Left ventricle myocardium superior (tissue), 1 donor: ENCODE data around the gene ACAP1. TPM values are rescaled to one million over a fixed set of nuclear protein-coding genes. Genes with fewer than 3 reads are reported as not detected.

Experiments used
- ATAC-seq: fragments of 200-7000 bp; cut with Tn5 transposase; one replicate; pipeline ENCODE4 v1.9.1; 2020; ENCODE audit warnings: mild to moderate bottlenecking, moderate library complexity
- DNase-seq: peaks from one replicate; pipeline ENCODE4 v3.0.0-alpha.2; 2020
- intact Hi-C: fragments of 100-400 bp; cut with micrococcal nuclease; formaldehyde crosslinking; loops from one replicate; pipeline ENCODE4 v1.11.0; 2022
- long read RNA-seq: library from polyadenylated mRNA; unstranded; transcript quantifications from one replicate; pipeline ENCODE4 v2.0.0, GENCODE V29; 2021
- total RNA-seq: library from RNA; stranded (reverse); fragmentation: NEBNext Ultra II Directional; extraction: Animal tissue kit (Norgen Biotek cat#: 25700); gene quantifications from one replicate; pipeline ENCODE4 v1.2.1, GENCODE V29; 2021
- donor health status: DM: no; HTN: yes; CAD: no; lungs with severe emphysema.

The ACAP1 gene, protein sequence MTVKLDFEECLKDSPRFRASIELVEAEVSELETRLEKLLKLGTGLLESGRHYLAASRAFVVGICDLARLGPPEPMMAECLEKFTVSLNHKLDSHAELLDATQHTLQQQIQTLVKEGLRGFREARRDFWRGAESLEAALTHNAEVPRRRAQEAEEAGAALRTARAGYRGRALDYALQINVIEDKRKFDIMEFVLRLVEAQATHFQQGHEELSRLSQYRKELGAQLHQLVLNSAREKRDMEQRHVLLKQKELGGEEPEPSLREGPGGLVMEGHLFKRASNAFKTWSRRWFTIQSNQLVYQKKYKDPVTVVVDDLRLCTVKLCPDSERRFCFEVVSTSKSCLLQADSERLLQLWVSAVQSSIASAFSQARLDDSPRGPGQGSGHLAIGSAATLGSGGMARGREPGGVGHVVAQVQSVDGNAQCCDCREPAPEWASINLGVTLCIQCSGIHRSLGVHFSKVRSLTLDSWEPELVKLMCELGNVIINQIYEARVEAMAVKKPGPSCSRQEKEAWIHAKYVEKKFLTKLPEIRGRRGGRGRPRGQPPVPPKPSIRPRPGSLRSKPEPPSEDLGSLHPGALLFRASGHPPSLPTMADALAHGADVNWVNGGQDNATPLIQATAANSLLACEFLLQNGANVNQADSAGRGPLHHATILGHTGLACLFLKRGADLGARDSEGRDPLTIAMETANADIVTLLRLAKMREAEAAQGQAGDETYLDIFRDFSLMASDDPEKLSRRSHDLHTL
- total RNA-seq = 17.3 TPM
- long read RNA-seq, partial matches to known transcripts = 2 of 6 reads
- long read RNA-seq, other reads (novel, unspliced or antisense) = 4 of 6 reads

DNA sequence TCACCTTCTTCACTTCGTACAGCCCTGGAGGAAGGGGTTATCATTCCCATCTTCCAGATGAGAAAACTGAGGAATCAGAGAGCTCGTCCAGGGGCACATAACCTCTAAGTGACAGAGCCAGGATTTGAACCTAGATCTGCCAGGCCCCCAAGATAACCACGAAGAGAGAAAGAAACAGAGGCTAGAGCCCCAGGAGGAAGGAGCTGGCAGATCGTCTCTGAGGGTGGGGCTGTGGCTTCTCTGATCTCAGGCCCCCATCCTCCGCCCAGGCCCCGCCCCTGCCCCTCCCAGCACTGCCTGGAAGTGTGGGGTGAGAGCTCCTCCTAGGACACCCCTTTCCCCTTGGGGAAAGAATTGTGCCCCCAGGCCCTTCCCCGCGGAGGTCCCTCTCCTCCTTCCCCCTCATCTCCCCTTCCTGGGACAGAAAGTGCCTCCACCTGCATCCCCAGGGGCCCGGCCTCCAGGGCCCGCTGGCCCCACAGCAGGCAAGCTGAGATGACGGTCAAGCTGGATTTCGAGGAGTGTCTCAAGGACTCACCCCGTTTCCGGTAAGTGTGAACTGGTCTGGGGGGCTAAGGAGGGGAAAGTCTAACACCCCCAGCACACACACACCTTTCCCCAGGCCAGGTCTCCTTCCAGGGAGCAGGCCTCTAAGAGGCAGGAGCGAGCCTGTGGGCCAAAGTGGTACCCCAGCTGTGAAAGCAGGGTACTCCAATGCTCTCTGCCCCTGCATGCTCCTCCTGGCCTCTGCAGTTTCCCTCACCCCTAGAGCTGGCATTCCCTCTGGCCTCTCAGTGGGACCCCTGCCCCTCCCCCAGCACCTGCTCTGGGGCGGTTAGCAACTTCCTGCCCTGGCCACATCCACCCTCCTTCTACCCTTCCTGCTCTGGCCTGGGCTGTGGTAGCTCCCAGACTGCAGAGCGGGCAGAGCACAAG lies at the start of gene ACAP1:
TSS of gene ACAP1 (plus strand) at position 290 of the 936 bp plus-strand sequence. CDS start at position 496, 206 bp downstream.
- ATAC-seq (peak; percentile 58), DNase-seq (peak; percentile 58)
- intact Hi-C loops = no loop called here

DNA sequence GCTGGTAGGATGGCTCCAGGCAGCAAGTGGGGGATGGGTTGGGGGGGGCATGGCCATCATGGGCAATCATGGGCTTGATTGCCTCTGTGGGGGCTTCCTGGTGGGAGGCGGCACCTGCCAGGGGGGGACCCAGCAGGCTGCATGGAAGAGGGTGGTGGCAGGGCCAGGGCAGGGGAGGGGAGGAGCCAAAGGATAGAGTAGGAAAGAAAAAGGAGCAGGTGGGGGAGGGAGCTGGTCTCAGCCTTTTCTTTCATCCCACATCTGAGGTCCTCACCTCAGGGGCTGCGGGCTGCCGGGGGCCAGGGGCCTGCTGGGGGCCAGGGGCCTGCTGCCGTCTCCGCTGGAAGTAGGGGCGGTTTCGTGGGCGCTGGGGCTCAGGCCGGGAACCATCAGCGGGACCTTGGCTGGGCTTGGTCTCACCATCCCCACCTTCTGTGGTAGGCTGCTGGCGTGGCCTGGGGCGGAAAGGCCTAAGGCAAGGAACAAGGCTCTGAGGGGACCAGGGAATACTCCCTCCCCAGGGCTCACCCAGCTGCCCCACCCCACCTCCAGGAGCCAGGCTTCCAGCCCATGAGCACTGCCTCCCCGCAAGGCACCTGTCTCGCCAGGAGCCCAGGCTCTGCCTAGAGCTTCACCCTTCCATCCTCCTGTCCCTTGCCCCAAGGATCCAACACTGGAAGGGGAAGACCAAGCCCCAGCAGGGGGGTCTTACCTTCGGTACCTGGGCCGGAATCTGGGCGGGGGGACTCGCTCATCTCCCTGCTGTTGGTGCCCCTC lies 46.9 kb upstream of the ACAP1 start:
- intact Hi-C loops = no loop called here
- ATAC-seq (peak; percentile 33), DNase-seq (peak; percentile 37)

DNA sequence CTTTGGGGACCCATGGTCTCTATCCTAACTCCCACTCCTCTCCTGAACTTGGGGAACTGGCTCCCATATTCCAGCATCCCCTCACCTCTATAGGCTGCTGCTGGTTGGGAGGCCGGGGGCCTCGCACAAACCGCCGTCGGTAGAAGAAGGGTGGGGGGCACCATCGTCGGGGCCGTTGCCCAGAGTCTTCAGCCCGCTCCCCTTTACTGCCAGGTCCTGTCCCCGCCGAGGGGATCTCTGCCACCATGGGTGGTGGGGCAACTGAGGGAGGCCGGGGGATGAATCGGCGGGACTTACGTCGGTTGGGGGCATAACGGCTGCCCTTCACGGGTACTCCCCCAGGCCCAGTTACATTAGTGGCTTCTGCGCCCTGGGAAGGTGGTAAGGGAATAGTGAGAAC lies 46.2 kb upstream of the ACAP1 start:
- DNase-seq = peak; percentile 26
- intact Hi-C loops = no loop called here
- ATAC-seq = no peak

DNA sequence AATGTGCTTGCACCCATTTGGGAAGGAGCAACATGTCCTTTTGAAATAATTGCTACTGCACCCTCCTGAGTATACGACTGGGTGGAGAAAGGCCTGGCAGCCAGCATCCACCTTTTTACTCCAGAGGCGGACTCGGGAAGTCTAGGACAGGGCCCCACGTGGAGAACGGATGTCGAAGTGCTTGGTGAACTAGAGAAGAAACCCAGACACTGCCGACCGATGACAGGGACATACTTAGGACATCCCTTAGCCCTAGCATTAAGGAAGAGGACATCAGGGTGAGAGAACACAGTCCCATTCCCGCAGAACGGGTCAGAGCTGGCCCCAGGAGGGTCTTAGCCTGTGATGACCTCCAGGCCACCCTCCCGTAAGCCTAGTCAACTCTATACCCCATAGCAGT lies 45.6 kb upstream of the ACAP1 start:
- ATAC-seq (no peak), DNase-seq (no peak)
- intact Hi-C loops = no loop called here

DNA sequence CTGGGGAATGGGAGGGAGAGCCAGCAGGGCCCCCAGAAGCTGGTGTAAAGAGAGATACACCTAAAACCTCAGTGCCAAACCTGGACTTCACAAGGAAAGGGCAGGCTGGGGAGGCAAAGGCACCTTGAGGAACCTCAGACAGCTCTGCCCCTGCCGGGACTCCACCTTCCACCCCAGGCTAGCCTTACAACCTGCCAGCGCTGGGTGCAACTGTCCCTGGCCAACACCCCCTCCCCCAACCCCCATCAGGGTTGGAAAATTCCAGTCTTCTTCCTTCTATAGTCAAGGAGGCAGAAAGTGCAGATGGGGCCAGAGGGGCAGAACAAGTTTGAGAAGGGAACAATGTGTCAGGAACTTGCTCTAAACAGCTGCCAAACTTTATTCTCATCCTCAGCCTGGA lies 44.1 kb upstream of the ACAP1 start:
- no peak for ATAC-seq
- intact Hi-C loops = no loop called here
- DNase-seq = no peak

DNA sequence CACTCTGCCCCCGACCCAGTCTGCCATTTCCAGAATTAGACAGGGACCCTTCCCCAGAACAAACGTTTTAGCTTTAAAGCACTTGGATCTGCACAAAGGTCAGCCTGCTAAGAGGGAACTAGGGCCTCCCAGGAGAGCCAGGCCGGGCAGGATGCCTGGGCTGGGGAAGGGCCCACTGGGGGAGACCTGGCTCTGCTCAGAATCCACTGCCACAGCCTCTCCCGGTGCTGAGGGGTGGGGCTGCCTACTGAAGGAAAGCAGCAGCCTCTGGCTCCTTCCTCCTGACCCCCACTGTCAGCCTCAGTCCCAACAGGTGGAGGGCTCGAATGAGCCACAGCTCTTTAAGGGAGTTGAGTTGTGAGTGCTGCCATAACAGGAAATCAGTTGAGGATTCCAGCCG lies 43.6 kb upstream of the ACAP1 start:
- ATAC-seq = no peak
- intact Hi-C loops = no loop called here

DNA sequence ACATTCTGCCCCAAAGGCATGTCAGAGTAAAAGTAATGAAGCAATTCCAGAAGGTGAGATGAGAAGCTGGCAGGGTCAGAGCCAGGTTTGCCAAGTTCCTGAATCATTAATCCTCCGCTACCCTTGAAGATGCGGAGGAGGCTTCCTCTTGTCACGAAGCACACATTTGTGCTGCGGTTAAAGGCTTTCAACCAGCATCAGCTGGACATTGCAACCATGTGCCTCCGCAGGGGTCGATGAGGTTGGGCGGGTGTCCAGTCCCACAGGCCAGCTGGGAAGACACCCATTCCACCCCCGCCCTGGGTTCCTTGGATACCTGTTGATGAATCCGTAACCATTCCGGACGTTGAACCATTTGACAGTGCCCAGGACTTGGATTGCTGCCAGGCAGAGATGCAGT lies 43.2 kb upstream of the ACAP1 start:
- DNase-seq (no peak), ATAC-seq (no peak)
- intact Hi-C loops = no loop called here

More for the DNA sequence above, 43.6 kb upstream of the ACAP1 start:
- DNase-seq = peak; percentile 48

DNA sequence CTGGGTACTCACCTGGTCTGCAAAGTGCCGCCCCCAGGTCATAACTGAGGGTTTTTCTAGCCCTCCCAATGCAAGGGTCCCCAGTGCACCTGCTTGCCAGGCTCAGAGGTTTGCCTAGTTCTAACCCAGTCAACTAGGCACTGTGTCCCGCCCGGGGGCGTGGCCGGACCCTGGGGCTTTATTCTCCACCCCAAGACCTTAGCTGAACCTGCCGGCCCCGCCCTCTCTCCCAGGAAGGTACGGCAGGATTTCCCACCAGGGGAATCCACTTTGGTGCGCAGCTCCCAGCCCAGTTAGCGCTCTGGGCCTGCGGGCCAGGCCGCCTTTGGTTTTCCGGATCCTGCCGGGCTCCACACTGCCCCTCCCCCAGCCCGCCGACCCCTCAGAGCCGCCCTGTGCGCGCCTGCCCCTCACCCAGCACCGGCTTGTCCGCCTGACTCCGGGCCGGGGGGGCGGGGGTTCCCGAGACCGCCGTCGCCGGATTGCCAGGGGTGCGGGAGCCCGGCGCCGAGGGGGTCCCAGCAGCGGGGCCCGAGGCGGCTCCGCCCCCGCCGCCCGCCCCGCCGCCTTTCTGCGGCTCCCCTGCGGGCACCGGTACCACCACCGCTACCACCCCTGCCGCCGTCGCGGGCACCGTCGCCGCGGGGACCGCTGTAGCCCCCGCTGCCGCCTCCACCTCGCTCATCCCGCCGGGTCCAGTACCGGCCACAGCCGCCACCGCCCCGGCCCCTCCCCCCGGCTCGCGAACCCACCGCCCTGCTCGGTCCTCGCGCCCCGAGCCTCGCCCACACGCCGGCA lies 42.3 kb upstream of the ACAP1 start:
- DNase-seq (peak; percentile 52), ATAC-seq (no peak)
- intact Hi-C loops = no loop called here

DNA sequence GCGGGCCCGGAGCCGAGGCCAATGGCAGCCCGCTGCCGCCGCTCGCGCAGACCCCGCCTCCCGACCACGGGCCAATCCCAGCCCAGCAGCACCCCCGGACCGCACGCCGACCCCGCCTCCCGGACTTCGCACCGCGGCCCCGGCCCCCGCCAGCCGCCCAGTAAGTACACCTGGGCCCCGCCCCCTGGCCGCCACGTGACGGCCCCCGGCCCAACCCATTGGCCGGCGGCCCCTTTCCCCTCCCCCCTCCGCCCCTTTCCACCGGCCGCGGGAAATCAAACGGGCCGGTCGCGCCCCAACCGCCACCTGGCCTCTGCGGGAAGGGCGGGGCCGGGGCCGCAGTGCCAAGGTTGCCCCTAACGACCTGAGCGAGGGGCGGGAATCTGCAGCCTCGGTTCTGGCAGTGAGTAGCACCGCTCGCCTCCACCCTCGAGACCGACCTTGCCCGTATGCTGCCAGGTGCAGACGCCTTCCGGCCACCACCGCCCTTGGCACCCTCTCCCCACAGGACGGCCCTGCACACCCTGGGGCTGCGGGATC lies 41.6 kb upstream of the ACAP1 start, which contains the start of gene YBX2:
TSS of gene YBX2 (minus strand) at position 26 of the 540 bp plus-strand sequence. CDS start 139 bp downstream, outside the sequence.
- DNase-seq (peak; percentile 83), ATAC-seq (peak; percentile 36)
- intact Hi-C loops = no loop called here

DNA sequence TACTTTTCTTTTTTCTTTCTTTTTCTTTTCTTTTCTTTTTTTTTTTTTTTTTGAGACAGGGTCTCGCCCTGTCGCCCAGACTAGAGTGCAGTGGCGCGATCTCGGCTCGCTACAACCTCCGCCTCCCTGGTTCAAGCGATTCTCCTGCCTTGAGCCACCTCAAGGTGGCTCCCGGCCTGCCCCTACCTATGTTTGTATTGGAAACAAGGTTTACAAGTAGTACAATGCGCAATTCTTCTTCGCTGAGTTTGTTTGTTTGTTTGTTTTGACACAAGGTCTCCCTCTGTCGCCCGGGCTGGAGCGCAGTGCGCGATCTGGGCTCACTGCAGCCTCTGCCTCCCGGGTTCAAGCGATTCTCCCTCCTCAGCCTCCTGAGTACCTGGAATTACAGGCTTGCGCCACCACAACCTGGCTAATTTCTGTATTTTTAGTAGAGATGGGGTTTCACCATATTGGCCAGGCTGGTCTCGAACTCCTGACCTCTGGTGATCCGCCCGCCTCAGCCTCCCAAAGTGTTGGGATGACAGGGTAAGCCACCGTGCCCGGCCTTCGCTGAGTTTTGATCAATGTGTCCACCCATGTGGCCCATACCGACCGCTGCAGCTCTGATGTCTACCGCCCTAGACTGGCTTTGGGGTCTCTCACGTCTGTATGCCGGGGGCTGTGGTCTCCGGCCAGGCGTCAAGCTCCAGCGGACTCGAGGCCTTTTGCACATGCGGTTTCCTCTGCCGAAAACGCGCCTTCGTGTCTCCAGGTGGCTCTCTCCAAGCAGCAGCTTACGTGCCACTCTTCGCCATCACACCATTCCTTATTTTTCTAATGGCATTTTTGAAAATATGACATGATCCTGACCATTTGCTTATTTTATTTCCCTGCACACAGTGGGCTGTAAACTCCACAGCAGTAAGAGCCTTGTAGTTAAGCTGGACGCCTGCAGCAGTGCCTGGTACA lies 40.8 kb upstream of the ACAP1 start:
- intact Hi-C loops = loop anchor here (2.0 kb wide), 1 partner anchor 15 kb away; the partner anchor contains the start of gene SLC2A4
- ATAC-seq (no peak), DNase-seq (no peak)

DNA sequence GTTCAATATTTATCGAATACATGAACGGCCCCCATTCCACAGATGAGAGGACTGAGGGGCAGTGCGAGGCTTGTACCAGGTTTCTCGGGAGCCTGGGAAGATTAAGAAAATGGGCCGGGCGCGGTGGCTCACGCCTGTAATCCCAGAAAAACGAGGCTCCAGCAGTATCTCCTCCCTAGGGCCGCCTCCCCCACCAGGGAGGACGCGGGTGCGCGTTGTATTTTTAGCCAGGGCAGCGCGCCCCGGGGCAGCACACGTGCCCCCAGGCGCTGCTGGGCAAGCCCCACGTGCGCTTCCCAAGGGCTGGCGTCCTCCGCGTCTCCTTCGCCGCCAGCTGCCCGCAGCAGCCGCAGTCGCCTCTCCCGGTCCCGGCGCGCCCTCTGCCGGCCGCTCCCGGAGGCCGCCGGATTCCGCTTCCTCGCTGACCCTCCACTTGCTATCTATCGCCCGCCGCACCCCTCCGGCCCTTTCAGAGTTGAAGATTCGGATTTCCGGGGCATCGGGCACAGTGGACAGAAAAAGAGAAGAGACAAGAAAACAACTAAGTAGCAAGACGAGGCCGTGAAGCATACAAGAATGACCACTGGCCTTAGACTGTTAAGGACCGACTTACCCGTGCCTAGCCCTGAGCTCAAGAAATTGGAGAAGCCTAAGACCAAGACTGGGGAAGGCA lies 40.0 kb upstream of the ACAP1 start:
- intact Hi-C loops = loop anchor here (2.0 kb wide), 1 partner anchor 16 kb away; the partner anchor contains the start of gene SLC2A4
- ATAC-seq = peak; percentile 88
- peak; percentile 93 for DNase-seq

DNA sequence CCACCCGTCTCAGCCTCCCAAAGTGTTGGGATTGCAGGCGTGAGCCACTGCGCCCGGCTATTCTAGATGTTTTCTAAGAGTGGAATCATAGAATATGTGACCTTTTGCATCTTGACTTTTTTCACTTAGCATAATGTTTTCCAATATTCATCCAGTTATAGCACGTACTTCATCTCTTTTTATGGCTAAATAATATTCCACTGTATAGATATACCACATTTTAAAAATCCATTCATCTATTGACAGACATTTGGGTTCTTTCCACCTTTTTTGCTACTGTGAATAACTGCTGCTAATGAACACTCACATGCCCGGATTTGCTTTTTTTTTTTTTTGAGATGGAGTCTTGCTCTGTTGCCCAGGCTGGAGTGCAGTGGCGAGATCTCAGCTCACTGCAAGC lies 32.1 kb upstream of the ACAP1 start:
- ATAC-seq (no peak), DNase-seq (no peak)
- intact Hi-C loops = no loop called here

DNA sequence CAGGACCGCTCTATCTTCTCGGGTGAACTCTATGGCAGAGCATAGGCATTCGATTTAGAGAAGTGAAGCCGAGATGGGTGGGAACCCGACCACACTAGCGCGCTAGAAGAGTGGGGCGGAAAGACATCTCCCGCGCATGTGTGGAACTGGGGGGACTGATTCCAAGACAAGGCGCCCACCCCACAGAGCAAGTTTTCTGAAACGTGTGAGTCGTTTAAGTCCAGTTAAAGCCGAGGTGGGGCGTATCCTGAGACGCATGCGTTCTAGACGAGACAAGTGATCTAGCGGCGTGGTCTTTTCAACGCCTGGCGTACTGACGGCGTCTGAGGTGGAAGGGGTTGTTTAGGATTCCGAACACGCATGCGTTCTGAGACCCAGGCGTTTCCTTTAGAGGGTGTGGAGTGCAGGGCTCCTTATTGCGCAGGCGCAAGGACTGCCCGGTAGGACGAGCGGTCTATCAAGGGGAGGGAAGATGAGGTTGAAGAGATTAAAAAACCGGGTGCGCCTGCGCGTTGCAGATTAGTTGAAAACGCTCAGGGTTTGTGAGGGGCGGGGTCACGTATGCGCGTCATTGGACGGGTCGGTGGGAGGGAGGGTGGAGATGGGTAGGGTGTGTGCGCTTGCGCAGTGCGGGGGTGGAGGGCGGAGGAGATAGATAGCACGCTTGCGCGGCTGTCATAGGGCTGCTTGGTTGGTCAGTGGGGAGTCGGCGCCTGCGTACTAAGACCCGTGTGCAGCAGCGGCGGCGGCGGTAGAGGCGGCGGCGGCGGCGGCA lies 29.2 kb upstream of the ACAP1 start, which contains the start of gene EIF5A:
TSS of gene EIF5A (plus strand) at position 718 of the 775 bp plus-strand sequence. CDS start 2,008 bp downstream, outside the sequence.
- ATAC-seq (peak; percentile 93), DNase-seq (peak; percentile 100)
- intact Hi-C loops = no loop called here

DNA sequence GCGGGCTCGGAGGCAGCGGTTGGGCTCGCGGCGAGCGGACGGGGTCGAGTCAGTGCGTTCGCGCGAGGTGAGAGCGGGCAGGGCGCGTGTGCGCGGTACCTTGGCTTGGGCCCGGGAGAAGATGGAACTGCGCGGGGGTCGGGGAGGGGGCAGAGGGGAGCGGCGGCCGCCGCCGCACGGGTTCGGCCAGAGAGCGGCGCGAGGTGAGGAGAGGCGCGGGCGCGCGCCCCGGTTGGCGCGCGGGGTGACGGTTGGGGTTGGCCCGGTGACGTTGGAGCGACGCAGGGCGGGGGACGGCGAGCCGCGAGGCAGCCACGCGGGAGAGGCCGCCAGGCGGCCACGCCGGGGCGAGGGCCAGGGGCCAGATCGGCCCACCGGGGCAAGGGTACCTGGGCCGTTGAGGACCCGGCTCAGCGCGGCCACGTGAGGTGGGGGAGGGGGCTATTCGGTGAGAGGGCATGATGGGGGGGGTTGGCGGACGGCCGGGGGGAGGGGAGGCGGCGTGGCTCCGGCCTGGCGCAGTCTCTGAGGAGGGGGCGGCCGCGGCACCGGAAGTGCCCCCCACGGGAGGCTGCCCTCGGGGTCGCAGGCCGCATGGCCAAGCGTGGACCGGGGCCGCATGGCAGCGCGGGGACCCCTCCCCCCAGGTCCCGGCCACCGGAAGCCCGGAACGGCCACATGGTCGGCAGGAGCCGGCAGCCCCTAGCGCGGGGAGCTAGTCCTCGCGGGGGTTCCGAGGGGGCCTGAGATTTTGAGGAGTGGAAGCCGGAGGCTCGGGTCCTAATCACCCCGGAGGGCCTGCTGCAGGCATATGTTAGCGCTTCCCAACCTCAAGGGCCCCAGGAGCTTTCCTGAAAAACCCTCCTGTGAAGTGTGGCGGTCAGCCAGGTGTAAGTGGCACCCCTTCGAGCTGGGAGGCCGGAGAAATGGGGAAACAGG lies 28.4 kb upstream of the ACAP1 start:
- peak; percentile 20 for ATAC-seq
- intact Hi-C loops = no loop called here
- DNase-seq = peak; percentile 74
